Astrocyte of the spinal cord (primary cell): ENCODE data around the gene BLCAP.
"Not testable (repeated sequence)": the region's sequence is repeated elsewhere in the genome, so short reads cannot be mapped to it uniquely, and the experiment has no call there.

Experiments
- DNase-seq: peaks from one replicate; pipeline ENCODE4 v3.0.0; 2011; ENCODE audit warnings: low read depth, low spot score
- H3K4me3 ChIP-seq: 2 replicates; pipeline ENCODE4 v1.5.1; 2011; ENCODE audit warnings: low read depth, mild to moderate bottlenecking, low read length, moderate library complexity
- CTCF ChIP-seq: IDR thresholded peaks from 2 replicates; pipeline ENCODE4 v1.5.1; 2012; ENCODE audit warnings: low read depth, mild to moderate bottlenecking, low read length, inconsistent platforms
- in situ Hi-C: cut with HindIII; loops from 2 replicates; pipeline ENCODE4 v1.10.0; 2017; ENCODE audit warnings: low sequenced_read_pairs

The BLCAP gene

GRCh38 chr20:37558306-37558705 lies 30.6 kb upstream of the BLCAP start:
- no peak for DNase-seq
- in situ Hi-C loops, result no loop called here
- no peak overlapping the region for H3K4me3 ChIP-seq
- no peak for TF ChIP-seq CTCF

GRCh38 chr20:37556538-37556937 lies 28.9 kb upstream of the BLCAP start:
- no peak overlapping the region for H3K4me3 ChIP-seq
- no peak for DNase-seq
- in situ Hi-C loops, result no loop called here
- TF ChIP-seq CTCF, result no peak

- in situ Hi-C loops, H3K4me3 ChIP-seq, DNase-seq: not testable (repeated sequence)
Measured at GRCh38 chr20:37554721-37555298, 27.1 kb upstream of the BLCAP start.

- H3K4me3 ChIP-seq, result no peak overlapping the region
- in situ Hi-C loops, result no loop called here
- no peak for TF ChIP-seq CTCF
- DNase-seq, result no peak
Measured at GRCh38 chr20:37552415-37552814, 24.7 kb upstream of the BLCAP start.

GRCh38 chr20:37551660-37552059 lies 24.0 kb upstream of the BLCAP start:
- DNase-seq, H3K4me3 ChIP-seq, in situ Hi-C loops: not testable (repeated sequence)

- H3K4me3 ChIP-seq, in situ Hi-C loops, DNase-seq: not testable (repeated sequence)
Measured at GRCh38 chr20:37550101-37550920, 22.6 kb upstream of the BLCAP start.

- TF ChIP-seq CTCF, result no peak
- no peak for DNase-seq
- in situ Hi-C loops, result no loop called here
- no peak overlapping the region for H3K4me3 ChIP-seq
Measured at GRCh38 chr20:37547912-37548311, 20.2 kb upstream of the BLCAP start.

- in situ Hi-C loops, result no loop called here
- H3K4me3 ChIP-seq, result no peak overlapping the region
- DNase-seq, result no peak
- TF ChIP-seq CTCF, result no peak
Measured at GRCh38 chr20:37545516-37545915, 17.8 kb upstream of the BLCAP start.
